HPDE6-E6E7 (cell line): ENCODE data around the gene TTC22.
A peak's percentile ranks its signal among the peaks of the same experiment; 100 is the strongest.

Source experiments
- DNase-seq: peaks from one replicate; pipeline ENCODE4 v3.0.0; 2011; ENCODE audit warnings: missing footprints; ENCODE audit errors: extremely low spot score

Gene TTC22

GRCh38 chr1:54800899-54801759 is at the start of gene TTC22:
Gene TTC22, minus strand, starts transcription at chr1:54801323. Its CDS starts 160 bp downstream, at chr1:54801163.
- DNase-seq, result peak; percentile 81

- no peak for DNase-seq
Measured at GRCh38 chr1:54850737-54851136, 49.6 kb upstream of the TTC22 start.

- DNase-seq, result no peak
Measured at GRCh38 chr1:54850069-54850730, 49.1 kb upstream of the TTC22 start.

GRCh38 chr1:54849219-54850068 is 48.3 kb upstream of the TTC22 start:
- DNase-seq, result no peak

- DNase-seq, result no peak
Measured at GRCh38 chr1:54848134-54848948, 47.2 kb upstream of the TTC22 start.

- DNase-seq, result no peak
Measured at GRCh38 chr1:54846716-54847284, 45.7 kb upstream of the TTC22 start.

GRCh38 chr1:54846301-54846700 is 45.2 kb upstream of the TTC22 start:
- DNase-seq, result no peak

- DNase-seq, result no peak
Measured at GRCh38 chr1:54845772-54846171, 44.6 kb upstream of the TTC22 start.

GRCh38 chr1:54844564-54844963 is 43.4 kb upstream of the TTC22 start:
- DNase-seq, result no peak

GRCh38 chr1:54843449-54843848 is 42.3 kb upstream of the TTC22 start:
- no peak for DNase-seq

GRCh38 chr1:54842963-54843362 is 41.8 kb upstream of the TTC22 start:
- DNase-seq, result no peak

GRCh38 chr1:54842206-54842915 is 41.2 kb upstream of the TTC22 start:
- no peak for DNase-seq

- no peak for DNase-seq
Measured at GRCh38 chr1:54839824-54840223, 38.7 kb upstream of the TTC22 start.

- no peak for DNase-seq
Measured at GRCh38 chr1:54838565-54839180, 37.5 kb upstream of the TTC22 start.

- no peak for DNase-seq
Measured at GRCh38 chr1:54837002-54837853, 36.1 kb upstream of the TTC22 start.

- no peak for DNase-seq
Measured at GRCh38 chr1:54836594-54836993, 35.5 kb upstream of the TTC22 start.

GRCh38 chr1:54835970-54836369 is 34.8 kb upstream of the TTC22 start:
- DNase-seq, result no peak

- DNase-seq, result no peak
Measured at GRCh38 chr1:54835131-54835898, 34.2 kb upstream of the TTC22 start.
